H54 (cell line): Measurements from ENCODE around the gene ESYT3.

ENCODE experiments used
- DNase-seq: peaks from one replicate; pipeline ENCODE4 v3.0.0; 2011; ENCODE audit warnings: low spot score, mixed read lengths; ENCODE audit not compliant: insufficient read length
- FAIRE-seq: peaks from 3 replicates; lab custom pipeline; 2011; peaks lifted over from hg19 to GRCh38; lab: Jason Lieb, UNC
- POLR2A ChIP-seq: IDR thresholded peaks from 2 replicates; pipeline ENCODE4 v1.6.1; 2011; ENCODE audit warnings: low read depth, mild to moderate bottlenecking, low read length

The ESYT3 gene, protein sequence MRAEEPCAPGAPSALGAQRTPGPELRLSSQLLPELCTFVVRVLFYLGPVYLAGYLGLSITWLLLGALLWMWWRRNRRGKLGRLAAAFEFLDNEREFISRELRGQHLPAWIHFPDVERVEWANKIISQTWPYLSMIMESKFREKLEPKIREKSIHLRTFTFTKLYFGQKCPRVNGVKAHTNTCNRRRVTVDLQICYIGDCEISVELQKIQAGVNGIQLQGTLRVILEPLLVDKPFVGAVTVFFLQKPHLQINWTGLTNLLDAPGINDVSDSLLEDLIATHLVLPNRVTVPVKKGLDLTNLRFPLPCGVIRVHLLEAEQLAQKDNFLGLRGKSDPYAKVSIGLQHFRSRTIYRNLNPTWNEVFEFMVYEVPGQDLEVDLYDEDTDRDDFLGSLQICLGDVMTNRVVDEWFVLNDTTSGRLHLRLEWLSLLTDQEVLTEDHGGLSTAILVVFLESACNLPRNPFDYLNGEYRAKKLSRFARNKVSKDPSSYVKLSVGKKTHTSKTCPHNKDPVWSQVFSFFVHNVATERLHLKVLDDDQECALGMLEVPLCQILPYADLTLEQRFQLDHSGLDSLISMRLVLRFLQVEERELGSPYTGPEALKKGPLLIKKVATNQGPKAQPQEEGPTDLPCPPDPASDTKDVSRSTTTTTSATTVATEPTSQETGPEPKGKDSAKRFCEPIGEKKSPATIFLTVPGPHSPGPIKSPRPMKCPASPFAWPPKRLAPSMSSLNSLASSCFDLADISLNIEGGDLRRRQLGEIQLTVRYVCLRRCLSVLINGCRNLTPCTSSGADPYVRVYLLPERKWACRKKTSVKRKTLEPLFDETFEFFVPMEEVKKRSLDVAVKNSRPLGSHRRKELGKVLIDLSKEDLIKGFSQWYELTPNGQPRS

DNA sequence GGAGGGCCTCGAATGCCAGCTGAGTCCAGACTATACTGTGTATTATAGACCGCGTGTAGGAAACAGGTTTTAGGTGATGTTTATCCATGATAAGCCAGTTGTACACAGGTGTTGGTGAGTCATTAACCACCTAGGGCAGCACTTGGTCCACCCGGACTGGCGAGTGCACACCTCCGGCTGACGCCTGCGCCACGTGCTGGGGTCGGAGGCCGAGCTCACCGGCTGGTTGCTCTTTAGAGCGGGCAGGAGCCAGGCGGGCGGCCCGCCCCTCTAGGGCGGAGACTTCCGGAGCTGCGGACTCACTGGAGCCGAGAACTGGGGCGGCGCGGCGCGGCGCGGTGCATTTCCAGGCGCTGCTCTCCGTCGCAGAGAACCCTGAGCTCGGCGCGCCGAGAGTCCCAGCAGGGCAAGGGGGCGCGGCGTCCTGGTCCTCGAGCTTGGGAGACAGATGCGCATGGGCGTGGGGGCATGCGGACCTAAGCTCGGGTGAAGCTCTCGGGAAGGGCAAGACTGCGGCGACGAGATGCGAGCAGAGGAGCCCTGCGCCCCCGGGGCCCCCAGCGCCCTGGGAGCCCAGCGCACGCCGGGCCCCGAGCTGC lies at the start of gene ESYT3:
TSS of gene ESYT3 (plus strand) at position 341 of the 599 bp plus-strand sequence. CDS start at position 524, 183 bp downstream.
- FAIRE-seq = no peak
- TF ChIP-seq POLR2A = no peak
- no peak for DNase-seq

DNA sequence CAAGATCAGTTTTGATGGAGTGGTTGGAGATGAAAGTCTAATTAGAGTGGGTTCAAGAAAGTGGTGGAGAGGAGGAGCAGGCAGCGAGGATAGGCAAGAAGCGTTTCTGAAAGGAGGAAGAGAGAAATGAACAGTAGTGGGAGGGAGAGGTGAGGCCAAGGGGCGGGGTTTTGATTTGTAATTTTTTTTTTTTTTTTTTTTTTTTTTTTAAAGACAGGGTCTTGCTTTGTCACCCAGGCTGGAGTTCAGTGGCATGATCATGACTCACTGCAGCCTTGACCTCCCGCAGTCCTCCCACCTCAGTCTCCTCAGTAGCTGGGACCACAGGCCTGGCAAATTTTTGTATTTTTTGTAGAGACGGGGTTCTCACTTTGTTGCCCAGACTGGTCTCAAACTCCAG lies 49.4 kb upstream of the ESYT3 start:
- TF ChIP-seq POLR2A = no peak
- DNase-seq (no peak), FAIRE-seq (no peak)

DNA sequence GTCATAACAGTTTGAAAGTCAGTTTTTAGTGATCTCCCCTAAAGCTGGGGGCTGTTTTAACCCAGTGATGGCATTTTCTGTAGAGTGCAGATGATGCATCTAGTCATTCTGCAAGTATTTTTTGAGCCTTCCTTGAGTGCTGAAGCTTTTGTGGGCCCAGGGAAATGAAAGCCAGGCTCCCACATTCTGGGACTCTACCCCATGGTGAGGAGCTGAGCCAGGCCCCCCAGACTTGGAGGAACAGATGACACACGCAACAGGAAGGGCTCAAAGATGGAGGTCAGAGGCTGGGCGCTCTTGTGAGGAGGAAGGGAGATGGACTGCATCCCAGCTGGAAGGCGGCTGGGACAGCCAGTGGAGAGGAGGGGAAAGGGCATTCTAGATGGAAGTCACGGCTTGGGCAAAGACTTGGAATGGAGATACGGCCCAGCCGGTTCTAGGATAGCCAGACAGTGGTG lies 45.2 kb upstream of the ESYT3 start:
- FAIRE-seq = no peak
- TF ChIP-seq POLR2A = no peak

DNA sequence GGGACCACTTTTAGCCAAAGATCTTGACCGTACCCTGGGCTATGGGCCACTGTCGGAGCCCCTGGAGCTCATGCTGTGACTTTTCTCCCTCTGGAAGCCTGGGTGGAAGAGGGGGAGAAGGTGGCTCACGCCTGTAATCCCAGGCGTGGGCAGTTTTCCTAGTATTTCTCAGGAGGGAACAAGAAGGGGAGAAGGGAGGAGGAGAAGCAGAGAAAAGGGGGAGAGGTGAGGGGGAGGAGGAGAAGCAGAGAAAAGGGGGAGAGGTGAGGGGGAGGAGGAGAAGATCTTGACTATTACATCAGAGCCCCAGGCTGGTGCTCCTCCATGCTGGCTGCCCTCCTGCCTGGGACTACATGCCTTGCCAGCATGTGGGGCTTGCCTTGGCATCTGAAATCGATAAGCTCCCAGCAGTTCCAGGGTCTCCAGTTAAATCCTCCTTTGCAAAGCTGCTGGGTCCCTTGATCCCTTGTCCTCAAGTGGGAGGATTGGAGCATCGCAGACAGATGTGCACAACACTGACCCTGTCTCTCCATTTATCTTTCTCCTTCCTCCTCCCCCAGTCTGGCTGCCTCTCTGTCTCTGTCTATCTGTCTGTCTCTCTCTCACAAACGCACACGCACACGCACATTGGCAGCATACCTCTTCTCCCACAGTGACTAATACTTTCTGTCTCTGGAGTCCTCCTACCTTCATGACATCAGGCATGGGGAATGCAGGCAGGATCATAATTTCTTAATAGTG lies 44.4 kb upstream of the ESYT3 start:
- no peak for TF ChIP-seq POLR2A
- DNase-seq = peak; percentile 86
- peak; percentile 75 for FAIRE-seq

More for the DNA sequence above, 45.2 kb upstream of the ESYT3 start:
- DNase-seq = no peak

DNA sequence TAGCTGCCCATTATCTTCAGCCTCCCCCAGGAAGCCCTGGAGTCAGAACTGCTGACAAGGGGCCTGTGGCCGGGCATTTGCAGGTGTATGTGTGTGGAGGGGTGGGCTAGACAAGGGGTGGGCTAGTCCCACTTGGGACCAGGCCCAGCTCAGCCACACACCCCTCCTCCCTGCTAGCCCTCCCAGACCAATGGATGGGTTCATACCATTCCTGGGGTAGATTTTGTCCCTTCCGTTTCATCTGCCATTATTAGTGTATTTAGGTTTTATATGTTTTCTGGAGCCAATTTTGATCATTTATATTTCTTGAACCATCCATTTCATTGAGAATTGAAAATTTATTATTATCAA lies 43.9 kb upstream of the ESYT3 start:
- TF ChIP-seq POLR2A = no peak
- no peak for DNase-seq
- no peak for FAIRE-seq

DNA sequence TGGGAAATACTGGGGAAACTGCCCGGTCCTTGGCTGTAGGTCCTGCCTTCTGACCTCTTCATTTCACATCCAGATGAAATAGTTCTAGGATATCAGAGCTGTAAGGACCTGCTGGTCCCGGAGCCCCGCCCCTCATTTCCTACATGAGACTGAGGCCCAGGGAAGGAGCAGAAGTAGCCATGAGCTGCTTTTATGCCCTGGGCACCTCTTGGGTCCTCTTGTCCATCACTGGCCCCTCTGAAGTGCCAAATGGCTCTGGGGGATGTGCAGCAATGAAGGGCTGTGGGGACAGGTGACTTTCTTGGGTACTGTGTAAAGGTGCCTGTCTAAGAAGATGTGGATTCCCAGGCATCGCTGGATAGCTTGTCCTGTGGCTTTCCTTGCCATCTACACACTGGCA lies 40.3 kb upstream of the ESYT3 start:
- no peak for FAIRE-seq
- no peak for DNase-seq
- TF ChIP-seq POLR2A = no peak

DNA sequence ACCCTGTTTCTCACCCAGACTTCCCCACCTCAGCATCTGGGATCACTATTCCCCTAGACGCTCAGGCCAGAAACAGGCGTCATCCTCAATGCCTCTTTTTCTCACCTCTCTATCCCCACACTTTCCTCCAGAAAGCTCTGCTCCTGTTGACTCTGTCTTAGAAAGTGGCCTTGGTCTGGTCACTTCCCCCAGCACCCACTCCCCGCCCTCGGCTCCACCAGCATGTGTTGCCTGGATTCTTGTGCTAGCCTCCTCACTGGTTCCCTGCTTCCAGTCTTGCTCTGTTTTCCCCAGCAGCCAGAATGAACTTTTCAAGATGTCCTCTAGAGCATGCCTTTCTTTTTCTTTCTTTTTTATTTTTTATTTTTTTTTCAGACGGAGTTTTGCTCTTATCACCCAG lies 39.7 kb upstream of the ESYT3 start:
- no peak for TF ChIP-seq POLR2A
- DNase-seq = no peak
- FAIRE-seq = no peak

DNA sequence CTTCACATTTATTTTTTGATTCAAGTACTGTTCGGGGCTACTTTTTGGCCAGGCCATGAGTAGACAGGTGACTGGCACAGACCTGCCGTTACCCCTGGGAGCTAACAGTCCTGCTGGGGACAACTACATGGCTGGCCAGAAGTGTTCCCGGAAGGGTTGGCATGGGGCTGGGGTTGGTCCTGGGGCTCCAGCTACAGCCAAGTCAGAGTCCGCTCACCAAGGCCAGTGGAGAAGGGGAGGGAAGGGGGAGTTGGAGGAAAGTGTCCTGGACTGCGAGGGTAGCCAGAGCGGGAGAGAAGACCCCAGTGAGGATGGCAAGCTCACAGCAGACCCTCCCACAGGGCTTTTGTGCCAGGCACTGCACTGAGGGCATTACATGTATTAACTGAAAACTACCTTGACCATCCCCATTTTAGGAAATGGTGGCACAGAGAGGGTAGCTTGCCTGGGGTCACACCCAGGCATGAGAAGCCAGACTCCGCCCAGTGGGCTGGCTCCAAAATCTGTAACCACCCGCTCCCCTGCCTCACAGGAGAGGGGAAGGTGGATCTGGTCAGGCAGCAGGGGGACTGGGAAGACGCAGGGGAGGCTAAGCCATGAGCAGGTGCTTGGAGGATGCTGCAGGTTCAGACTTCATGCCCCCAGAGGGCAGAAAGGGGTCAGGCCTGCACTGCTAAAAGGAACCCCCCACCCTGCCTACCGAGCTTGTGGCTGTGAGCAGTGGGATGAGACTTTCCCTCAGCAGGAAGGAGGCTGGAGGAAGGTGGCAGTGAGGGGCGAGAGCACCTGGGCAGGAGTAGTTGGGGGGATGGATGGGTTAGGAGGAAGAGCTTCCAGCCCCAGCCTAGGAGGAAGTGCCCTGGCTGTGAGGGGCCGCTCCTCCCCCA lies 38.3 kb upstream of the ESYT3 start:
- no peak for FAIRE-seq
- no peak for DNase-seq
- no peak for TF ChIP-seq POLR2A

DNA sequence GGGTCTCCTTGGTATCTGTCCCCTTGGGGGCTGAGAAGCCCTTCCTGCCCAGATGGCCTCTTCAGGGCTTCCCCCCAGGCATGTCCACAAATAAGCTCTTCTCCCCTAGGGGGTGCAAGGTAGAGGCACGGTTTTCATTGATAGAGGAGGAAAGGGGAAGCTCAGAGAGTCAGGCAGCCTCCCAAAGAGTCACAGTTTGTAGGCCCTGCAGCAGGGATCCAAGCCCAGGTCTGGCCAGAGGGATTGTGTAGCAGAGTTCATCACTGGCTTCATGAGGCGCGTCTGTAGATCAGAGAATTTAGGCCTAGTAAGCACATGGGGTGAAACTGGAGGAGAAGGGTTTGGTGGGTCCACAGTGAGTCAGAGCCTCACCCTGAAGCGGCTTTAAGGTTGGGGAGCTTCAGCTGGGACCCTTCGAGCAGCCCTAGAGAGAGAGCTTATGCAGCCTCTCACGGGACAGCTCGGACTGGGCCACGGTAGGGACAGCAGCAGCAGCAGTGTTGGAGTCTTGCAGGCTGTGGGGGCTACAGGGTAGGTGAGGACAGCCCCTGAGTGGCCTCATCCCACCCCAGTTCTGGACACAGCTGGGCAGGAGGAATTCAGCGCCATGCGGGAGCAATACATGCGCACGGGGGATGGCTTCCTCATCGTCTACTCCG lies 37.5 kb upstream of the ESYT3 start:
- DNase-seq = no peak
- no peak for FAIRE-seq
- TF ChIP-seq POLR2A = no peak

DNA sequence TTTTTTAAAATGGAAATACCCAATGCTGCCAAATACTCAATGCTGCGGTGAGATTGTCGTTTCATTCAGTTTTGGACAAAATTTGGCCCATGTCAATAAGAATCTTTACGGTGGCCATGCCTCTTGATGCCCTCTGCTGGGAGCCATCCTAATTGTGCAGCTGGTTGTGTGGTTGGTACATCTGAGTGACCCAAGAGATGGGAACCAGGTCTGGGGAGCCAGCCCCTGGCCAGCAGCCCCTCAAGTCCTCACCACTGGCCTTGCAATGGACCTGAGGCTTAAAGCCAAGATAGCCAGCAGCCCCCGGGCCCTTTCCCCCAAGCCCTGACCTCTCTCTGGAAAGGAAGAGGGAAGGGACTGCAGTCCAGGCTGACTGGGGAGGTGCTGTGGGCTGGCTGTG lies 36.4 kb upstream of the ESYT3 start:
- FAIRE-seq = no peak
- DNase-seq = no peak
- no peak for TF ChIP-seq POLR2A

DNA sequence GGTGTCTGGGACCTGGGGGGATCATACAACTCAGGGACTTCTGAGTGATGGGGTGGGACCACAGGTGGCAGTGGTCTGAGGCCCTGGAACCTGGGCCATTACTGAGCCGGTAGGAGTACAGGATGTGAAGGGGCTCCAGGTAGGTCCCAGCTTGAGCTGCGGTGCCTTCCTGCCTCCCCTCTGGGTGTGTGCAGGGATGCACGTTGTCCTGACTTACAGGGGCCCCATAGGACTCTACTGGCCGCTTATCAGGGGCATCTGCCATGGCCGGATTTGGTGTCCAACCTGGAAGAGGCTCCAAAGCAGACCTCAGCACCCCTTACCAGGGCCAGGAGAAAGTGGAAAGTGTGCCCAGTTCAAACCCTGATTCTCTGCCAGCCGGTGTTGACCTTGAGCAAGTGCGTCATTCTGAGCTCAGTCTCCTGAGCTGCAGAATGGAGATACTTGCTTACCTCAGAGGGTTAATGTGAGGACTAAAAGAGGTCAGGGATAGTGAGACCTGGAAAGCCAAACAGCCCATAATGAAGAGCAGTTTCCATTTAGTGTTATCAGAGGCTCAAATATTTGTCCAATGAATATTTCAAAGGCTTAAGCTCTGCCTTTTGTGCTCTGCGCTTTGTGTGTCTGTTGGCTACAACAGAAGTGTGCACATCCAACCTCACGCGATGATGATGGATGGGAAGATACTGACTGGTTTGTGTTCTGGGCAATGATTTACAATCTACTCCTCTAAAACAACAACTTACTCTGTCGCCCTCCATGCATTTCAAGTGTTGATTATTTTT lies 35.4 kb upstream of the ESYT3 start:
- DNase-seq = no peak
- TF ChIP-seq POLR2A = no peak
- no peak for FAIRE-seq

DNA sequence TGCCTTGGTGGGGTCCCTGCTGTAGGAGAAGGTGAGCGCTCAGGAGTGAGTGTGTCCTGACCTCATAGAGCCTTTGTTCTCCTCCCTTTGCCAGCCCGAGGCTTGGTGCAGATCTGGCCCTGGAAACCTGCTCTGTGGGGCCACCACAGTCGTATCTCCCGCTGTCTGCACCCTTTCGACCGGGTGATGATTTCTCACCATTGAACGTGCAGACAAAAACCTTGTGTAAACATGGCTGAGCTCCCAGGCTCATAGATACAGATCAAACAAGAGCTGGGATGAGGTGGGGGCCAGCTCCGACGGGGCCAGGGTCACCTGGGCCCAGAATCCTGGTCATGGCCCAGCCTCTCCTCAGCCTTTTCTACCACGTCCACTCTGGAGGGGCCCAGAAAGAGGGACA lies 34.6 kb upstream of the ESYT3 start:
- TF ChIP-seq POLR2A = no peak
- FAIRE-seq = no peak
- DNase-seq = no peak
